Body of pancreas (tissue), 4 donors: ENCODE results near the gene FGFBP1. TPM values are rescaled to one million over a fixed set of nuclear protein-coding genes. Genes with fewer than 3 reads are reported as not detected.

Experiments
- ATAC-seq: fragments of 150-250 bp; one replicate; pipeline ENCODE4 v1.9.1; 2016
- DNase-seq, 4 donors: peaks; one replicate each; pipeline ENCODE4 v3.0.0-alpha.2; 2019
- H3K27ac ChIP-seq, 4 donors: fragments of 200-600 bp; sonication (generic); 1 replicate in 3 of 4; 2 replicates in 1 of 4; pipeline versions ENCODE4 v1.5.1 to v1.6.1; 2016 to 2019; ENCODE audit warnings: mild to moderate bottlenecking in 1 of 4, mixed read lengths in 1 of 4, moderate library complexity in 1 of 4
- H3K27me3 ChIP-seq, 2 donors: fragments of 200-600 bp; sonication (generic); one replicate each; pipeline ENCODE4 v1.6.0; 2016; ENCODE audit warnings: mild to moderate bottlenecking in 1 of 2
- H3K36me3 ChIP-seq, 2 donors: fragments of 200-600 bp; sonication (generic); replicated peaks in 1 of 2; 2 replicates each; pipeline ENCODE4 v1.5.1; 2016; ENCODE audit warnings: low read depth in 2 of 2; ENCODE audit not compliant: insufficient read depth in 1 of 2
- H3K4me1 ChIP-seq: fragments of 200-600 bp; sonication (generic); one replicate; pipeline ENCODE4 v1.6.0; 2016
- H3K4me3 ChIP-seq, 2 donors: fragments of 200-600 bp; sonication (generic); 1 replicate in 1 of 2; 2 replicates in 1 of 2; pipeline ENCODE4 v1.5.1; 2016 to 2019
- H3K9me3 ChIP-seq, 3 donors: fragments of 200-600 bp; sonication (generic); 1 replicate in 2 of 3; 2 replicates in 1 of 3; pipeline ENCODE4 v1.5.1; 2016
- CTCF ChIP-seq, 7 experiments: fragments of 450-650 bp in 4 of 7; fragments of 200-600 bp in 3 of 7; sonication (generic) in 3 of 7; IDR thresholded peaks; one replicate each; pipeline ENCODE4 v1.5.1; 2016 to 2019; ENCODE audit warnings: antibody characterized with exemption in 7 of 7
- POLR2A ChIP-seq, 3 donors: fragments of 450-650 bp; IDR thresholded peaks; one replicate each; pipeline ENCODE4 v1.6.1; 2016; ENCODE audit warnings: antibody characterized with exemption in 3 of 3, mild to moderate bottlenecking in 2 of 3
- WGBS, 2 donors: methylation state at CpG; one replicate each; pipeline ENCODE4 v1.1.5; 2017; 5-methylcytosine and 5-hydroxymethylcytosine counted together
- intact Hi-C: fragments of 100-400 bp; cut with DNase I; formaldehyde crosslinking; loops from one replicate; pipeline ENCODE4 v1.15.1; 2023
- total RNA-seq, 2 donors: library from RNA; depleted of rRNA; stranded (reverse); fragments of >200 nt; gene quantifications; one replicate each; pipeline ENCODE4 v1.1.0, GENCODE V29; 2016

Gene FGFBP1
- total RNA-seq, 2 donors from 2014 or later, result not detected

DNA sequence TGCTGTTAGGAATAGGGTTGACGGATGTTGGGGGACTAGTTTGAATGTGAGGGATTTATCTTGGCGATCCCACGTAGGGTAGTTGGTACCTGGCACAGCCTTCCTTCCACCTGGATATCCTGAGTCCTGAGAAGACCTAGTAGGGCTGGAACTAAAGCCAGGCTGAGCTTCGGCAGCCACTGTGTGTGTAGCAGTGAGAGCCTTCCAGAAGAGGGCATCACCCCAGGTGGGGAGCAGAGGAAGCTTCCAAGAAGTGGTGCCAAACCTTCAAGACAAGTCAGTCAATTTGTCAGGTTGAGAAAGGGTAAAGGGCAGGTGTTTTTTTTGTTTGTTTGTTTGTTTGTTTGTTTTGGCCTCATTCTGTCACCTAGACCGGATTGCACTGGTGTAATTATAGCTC, 25.6 kb upstream of the FGFBP1 start:
- DNase-seq, result no peak

GRCh38 chr4:15963576-15963975, 25.0 kb upstream of the FGFBP1 start:
- TF ChIP-seq CTCF (IDR thresholded peaks at IDR 0.05), result no peak
- TF ChIP-seq POLR2A (IDR thresholded peaks at IDR 0.05), result no peak
- 45 to 51% methylated on average over 4 of the region's 4 CpGs for WGBS, 2 donors
- H3K9me3 ChIP-seq, result peaks cover 0 to 5% (median 0%) of the 10 kb centered on the region in 3 donors
- DNase-seq (no peak), ATAC-seq (no peak)
- no peak overlapping the region for H3K27ac ChIP-seq
- H3K4me1 ChIP-seq, result no peaks in the 10 kb centered on the region
- intact Hi-C loops, result no loop called here
- no peak overlapping the region for H3K4me3 ChIP-seq
- H3K36me3 ChIP-seq, result no peaks in the 10 kb centered on the region
- no peaks in the 10 kb centered on the region for H3K27me3 ChIP-seq

More for the DNA sequence above, 25.6 kb upstream of the FGFBP1 start:
- intact Hi-C loops, result no loop called here
- H3K4me3 ChIP-seq, result no peak overlapping the region
- H3K9me3 ChIP-seq, result peaks cover 0 to 5% (median 0%) of the 10 kb centered on the region in 3 donors
- ATAC-seq, result no peak
- H3K27me3 ChIP-seq, result no peaks in the 10 kb centered on the region
- WGBS, 2 donors, result 39 to 47% methylated on average over 5 of the region's 5 CpGs
- H3K27ac ChIP-seq, result no peak overlapping the region
- H3K36me3 ChIP-seq, result no peaks in the 10 kb centered on the region
- no peaks in the 10 kb centered on the region for H3K4me1 ChIP-seq
- peak in 1 of 7 experiments; percentile 4 for TF ChIP-seq CTCF (IDR thresholded peaks at IDR 0.05)
- no peak for TF ChIP-seq POLR2A (IDR thresholded peaks at IDR 0.05)

DNA sequence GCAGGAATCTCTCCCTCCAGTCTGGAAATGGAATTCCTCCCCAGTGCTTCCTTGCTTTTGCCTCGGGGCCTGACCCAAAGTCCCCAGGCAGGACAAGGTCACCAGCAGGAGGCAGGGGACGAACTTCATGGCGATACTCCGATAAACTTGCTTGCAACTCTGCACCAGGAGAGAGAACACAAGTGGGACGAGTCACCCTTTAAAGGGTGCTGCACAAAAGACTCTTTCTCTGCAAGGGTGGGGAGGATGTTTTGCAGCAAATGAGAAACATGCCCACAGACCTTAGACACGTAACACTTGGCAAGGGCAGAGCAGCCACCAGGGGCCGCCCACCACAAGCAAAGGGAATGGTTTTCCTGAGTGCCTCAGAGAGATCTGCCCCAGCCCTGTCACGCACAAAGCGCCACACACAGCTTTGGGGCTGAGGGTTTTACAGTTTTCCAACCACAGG, 24.5 kb upstream of the FGFBP1 start, which contains the start of gene FGFBP2:
Gene FGFBP2, minus strand, starts transcription at position 175 of the 451 bp plus-strand sequence. Its CDS starts 46 bp downstream, at position 129.
- ATAC-seq (no peak), DNase-seq (peak in 2 of 4 donors; percentile 15 to 21)
- 19 to 50% methylated on average over 7 to 9 of the region's 9 CpGs for WGBS, 2 donors

GRCh38 chr4:15961781-15962510, 23.4 kb upstream of the FGFBP1 start:
- H3K9me3 ChIP-seq, result peaks cover 0 to 5% (median 0%) of the 10 kb centered on the region in 3 donors
- no peak for ATAC-seq
- H3K4me3 ChIP-seq, result no peak overlapping the region
- DNase-seq, result no peak
- WGBS, 2 donors, result 66 to 69% methylated on average over 14 to 16 of the region's 16 CpGs
- intact Hi-C loops, result no loop called here
- no peaks in the 10 kb centered on the region for H3K36me3 ChIP-seq
- H3K27ac ChIP-seq, result no peak overlapping the region
- H3K4me1 ChIP-seq, result no peaks in the 10 kb centered on the region
- H3K27me3 ChIP-seq, result no peaks in the 10 kb centered on the region
- TF ChIP-seq POLR2A (IDR thresholded peaks at IDR 0.05) (no peak), CTCF (IDR thresholded peaks at IDR 0.05) (no peak)

More for the DNA sequence above, 24.5 kb upstream of the FGFBP1 start, which contains the start of gene FGFBP2:
- H3K36me3 ChIP-seq, result no peaks in the 10 kb centered on the region
- peak in 2 of 7 experiments; percentile 9 to 21 for TF ChIP-seq CTCF (IDR thresholded peaks at IDR 0.05)
- TF ChIP-seq POLR2A (IDR thresholded peaks at IDR 0.05), result no peak
- no peak within 1 kb of the TSS for H3K27ac ChIP-seq
- H3K4me3 ChIP-seq, result no peak within 1 kb of the TSS
- H3K4me1 ChIP-seq, result no peaks in the 10 kb centered on the region
- intact Hi-C loops, result no loop called here
- peaks cover 0 to 5% (median 0%) of the 10 kb centered on the region in 3 donors for H3K9me3 ChIP-seq
- H3K27me3 ChIP-seq, result no peaks in the 10 kb centered on the region
